Thyroid gland (tissue), 4 donors: ENCODE data around the gene JAKMIP1.

Source experiments
- POLR2A ChIP-seq, 2 donors: fragments of 450-650 bp; IDR thresholded peaks; one replicate each; pipeline ENCODE4 v1.6.1; 2017; ENCODE audit warnings: antibody characterized with exemption in 2 of 2, mild to moderate bottlenecking in 2 of 2, moderate library complexity in 1 of 2
- TF ChIP-seq, protein P1 (sequence below), 6 experiments: fragments of 200-600 bp in 3 of 6; fragments of 450-650 bp in 3 of 6; sonication (generic) in 3 of 6; IDR thresholded peaks; one replicate each; pipeline ENCODE4 v1.5.1; 2016 to 2019; ENCODE audit warnings: antibody characterized with exemption in 6 of 6, mild to moderate bottlenecking in 2 of 6, inconsistent platforms in 1 of 6, moderate library complexity in 1 of 6

- TF ChIP-seq, protein P1, sequence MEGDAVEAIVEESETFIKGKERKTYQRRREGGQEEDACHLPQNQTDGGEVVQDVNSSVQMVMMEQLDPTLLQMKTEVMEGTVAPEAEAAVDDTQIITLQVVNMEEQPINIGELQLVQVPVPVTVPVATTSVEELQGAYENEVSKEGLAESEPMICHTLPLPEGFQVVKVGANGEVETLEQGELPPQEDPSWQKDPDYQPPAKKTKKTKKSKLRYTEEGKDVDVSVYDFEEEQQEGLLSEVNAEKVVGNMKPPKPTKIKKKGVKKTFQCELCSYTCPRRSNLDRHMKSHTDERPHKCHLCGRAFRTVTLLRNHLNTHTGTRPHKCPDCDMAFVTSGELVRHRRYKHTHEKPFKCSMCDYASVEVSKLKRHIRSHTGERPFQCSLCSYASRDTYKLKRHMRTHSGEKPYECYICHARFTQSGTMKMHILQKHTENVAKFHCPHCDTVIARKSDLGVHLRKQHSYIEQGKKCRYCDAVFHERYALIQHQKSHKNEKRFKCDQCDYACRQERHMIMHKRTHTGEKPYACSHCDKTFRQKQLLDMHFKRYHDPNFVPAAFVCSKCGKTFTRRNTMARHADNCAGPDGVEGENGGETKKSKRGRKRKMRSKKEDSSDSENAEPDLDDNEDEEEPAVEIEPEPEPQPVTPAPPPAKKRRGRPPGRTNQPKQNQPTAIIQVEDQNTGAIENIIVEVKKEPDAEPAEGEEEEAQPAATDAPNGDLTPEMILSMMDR (IDR thresholded peaks at IDR 0.05) = no peak
- TF ChIP-seq POLR2A (IDR thresholded peaks at IDR 0.05) = no peak
These were observed 129.0 kb downstream of the JAKMIP1 start for GRCh38 chr4:6071191-6071958.
